ENCODE measurements around the gene BMP8B. TPM values are rescaled to one million over a fixed set of nuclear protein-coding genes. Genes with fewer than 3 reads are reported as not detected.

BMP8B gene
- total RNA-seq, 1 donor from 2014 or later: 0.10 TPM

DNA sequence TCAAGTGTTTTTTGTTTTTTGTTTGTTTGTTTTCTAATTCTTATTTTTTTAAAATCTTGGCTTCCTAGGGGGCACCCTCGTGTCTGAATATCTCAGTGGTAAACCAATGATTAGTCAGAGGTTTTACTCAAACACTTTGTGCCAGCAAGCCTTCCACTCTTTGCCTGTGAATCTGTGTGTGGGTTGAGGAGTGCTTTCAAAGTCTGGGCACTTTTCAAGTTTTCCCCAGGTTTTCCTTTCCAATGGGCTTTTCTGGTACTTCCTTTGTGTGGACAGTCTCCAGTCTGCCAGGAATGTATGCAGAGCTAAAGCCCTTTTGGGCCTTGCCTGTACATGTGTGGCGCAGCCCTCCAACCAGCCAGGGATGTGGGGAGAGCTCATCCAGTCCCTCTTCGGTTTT, 59.6 kb downstream of the BMP8B start:
- DNase-seq (ENCODE audit: low spot score) (peak; percentile 23), ATAC-seq (no peak)

DNA sequence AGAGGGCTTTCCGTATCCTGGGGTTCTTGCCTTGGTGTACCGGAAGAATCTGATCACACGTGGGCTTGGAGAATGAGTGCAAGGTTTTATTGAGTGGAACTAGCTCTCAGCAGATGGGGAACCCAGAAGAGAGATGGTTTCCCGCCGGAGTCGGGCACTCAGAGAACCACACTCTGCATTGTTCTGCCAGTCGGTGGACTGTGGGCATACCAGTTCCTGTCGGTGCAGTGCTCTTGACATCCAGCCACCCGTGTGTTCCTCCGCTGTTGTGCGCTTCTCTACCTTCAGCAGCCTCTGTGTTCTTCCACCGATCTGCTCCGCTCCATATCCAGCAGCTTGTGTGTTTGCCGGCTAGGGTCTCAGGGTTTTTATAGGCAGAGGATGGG, 60.7 kb downstream of the BMP8B start:
- ATAC-seq: no peak

DNA sequence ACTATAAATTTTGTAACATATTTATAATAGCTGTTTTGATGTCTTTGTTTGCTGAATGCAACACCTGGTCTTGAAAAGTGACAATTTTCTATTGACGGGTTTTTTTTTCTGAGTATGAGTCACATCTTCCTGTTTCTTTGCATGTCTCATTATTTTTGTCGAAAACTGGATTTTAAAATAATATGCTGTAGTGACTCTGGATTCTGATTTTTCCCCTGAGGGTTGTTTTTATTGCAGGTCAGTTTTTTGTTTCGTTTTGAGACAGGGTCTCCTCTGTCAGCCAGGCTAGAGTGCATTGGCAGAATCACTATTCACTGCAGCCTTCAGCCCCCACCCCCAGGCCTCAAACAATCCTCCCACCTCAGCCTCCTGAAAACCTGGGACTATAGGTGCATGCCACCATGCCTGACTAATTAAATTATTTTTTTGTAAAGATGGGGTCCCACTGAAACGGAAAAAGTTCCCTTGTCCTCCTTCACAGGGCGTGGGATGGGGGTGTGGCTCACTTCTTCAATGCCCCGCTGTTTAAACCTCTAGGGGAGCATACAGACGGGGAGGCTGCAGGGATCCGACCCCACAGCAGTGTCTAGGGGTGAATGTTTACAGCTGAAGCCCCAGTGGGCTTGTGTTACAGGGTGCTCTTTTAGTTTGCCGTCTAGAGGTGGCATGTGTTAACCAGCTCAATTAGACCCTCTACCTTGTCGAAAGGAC, 61.3 kb downstream of the BMP8B start:
- ATAC-seq (no peak), DNase-seq (ENCODE audit: low spot score) (peak; percentile 5)

More for the DNA sequence above, 60.7 kb downstream of the BMP8B start:
- DNase-seq (ENCODE audit: low spot score): peak; percentile 23

GRCh38 chr1:39726600-39726999, 62.1 kb downstream of the BMP8B start:
- no peak for ATAC-seq
- no peak for DNase-seq (ENCODE audit: low spot score)

GRCh38 chr1:39722495-39722894, 66.2 kb downstream of the BMP8B start:
- ATAC-seq (no peak), DNase-seq (ENCODE audit: low spot score) (no peak)

DNA sequence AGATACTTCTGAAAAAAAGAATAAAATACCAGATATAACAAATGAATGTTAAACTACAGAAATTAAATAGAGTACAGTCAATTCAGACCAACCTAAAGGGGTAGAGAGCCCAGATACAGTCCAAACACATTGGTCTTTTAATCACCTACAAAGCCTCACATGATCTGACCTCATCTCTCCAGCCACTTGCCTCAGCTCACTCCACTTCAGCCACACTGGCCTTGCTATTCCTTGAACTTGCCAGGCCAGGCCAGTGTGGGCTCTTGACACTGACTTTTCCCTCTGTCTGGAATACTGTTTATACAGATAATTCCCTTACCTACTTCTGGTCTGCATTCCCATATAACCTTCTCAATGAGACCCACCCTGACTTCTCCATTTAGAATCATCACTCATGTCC, 67.0 kb downstream of the BMP8B start:
- ATAC-seq (no peak), DNase-seq (ENCODE audit: low spot score) (no peak)

DNA sequence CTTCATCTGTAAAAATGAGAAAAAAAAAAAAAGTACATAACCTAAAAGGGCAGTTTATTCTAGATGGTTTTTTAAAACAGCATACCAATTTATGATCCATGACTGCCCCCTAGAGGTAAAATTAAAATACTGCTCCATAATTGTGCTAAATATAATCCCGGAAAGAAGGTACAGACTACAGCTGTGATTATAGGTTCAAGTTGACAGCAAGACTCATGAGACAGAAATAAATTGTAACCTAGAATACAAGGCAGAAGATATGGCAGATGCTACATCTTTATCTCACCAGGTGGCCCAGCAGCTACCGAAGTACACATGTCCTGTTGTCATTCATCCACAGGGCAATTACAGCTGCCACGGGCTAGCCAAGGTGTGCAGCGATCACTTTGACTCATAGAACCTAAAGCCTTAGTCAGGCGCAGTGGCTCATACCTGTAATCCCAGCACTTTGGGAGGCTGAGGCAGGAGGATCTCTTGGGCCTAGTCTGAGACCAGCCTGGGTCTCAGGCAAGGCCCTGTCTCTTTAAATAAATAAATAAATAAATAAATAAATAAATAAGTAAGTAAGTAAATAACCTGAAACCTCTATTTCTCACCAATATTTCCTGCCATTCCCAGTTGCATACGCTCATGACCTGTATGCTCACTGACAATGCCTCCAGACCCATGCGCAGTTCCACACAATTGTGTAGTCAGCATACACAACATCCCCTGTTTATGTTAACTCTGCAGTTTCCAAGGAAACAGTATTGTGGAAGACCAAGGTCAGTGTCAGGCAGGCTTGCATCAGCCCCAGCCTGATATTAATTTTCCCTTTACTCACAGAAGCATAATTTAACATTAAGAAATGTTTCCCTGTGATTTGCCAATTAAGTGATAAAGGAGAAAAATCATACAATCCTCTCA, 68.3 kb downstream of the BMP8B start:
- DNase-seq (ENCODE audit: low spot score): no peak
- ATAC-seq: peak; percentile 95

DNA sequence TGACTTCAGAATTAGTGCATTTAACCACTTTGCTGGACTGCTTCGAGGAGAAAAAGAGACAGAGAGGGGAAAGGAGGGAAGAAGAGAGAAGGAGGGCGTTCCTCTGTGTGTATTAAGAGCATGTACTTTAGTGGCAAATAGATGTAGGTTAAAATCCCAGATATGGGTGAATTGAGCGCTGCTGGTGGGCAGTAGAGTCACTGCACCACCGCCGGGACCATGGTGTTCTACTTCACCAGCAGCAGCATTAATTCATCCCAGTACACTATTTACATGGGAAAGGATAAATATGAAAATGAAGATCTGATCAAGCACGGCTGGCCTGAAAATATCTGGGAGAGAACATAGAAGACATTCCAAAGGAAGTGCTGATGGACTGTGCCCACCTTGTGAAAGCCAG, 70.9 kb downstream of the BMP8B start:
- ATAC-seq: no peak
- DNase-seq (ENCODE audit: low spot score): peak; percentile 6

DNA sequence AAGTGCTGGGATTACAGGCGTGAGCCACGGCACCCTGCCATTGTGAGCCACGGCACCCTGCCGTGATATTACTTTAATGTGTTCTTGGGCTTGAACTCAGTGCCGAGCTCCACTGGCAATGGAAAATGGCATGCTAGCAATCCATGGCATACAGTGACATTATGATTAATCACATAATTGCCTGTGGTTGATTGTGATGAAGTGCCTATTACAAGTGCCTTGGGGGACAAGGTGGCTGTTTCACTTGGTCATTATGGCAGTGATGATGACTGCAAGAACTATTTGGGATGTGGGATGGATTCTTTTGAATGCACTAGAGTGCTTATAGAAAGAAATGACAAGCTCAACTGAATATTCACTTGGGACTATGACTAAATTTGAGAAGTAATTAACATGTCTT, 75.1 kb downstream of the BMP8B start:
- ATAC-seq (no peak), DNase-seq (ENCODE audit: low spot score) (no peak)

- no peak for DNase-seq (ENCODE audit: low spot score)
These were observed 76.7 kb downstream of the BMP8B start for GRCh38 chr1:39711966-39712340.

DNA sequence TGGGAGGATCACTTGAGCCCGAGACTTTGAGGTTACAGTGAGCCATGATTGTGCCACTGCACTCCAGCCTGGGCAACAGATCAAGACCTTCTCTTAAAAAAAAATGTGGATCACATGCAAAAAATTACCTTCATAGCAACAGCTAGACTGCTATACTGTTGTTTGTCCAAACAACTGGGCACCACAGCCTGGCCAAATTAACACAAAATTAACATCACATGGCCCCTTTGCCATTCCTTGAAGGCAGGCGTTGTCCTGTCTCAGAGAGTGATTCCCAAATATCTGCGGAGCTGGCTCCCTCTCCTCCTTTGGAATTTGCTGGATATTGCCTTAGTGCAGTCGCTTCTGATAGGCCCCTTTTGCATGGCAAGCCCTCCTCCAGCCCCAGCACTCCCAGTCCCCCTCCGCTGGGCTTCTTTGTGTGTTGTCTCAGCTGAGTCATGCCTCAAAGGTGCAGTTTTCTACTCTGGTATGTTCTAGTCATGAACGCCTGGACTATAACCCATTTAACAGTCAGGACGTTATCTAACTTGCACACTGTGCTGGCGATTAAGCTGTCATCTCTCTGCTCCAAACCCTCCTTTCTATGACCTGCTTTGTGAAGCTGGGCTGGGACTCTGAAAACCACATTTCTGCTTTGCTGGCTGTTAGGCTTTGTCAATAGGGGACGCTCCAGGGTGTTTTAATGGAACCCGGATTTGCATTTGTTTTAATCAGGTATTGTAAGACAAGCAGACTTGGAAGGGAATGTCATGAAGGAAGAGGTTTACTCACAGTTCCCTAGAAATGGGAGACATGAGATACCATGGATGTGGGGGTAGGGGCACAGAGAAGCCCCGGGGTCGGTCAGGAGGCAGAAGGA, 77.3 kb downstream of the BMP8B start:
- ATAC-seq: no peak
- DNase-seq (ENCODE audit: low spot score): no peak

More at GRCh38 chr1:39711966-39712340, 76.7 kb downstream of the BMP8B start:
- no peak for ATAC-seq

- ATAC-seq: no peak
- DNase-seq (ENCODE audit: low spot score): no peak
These were observed 81.2 kb downstream of the BMP8B start for GRCh38 chr1:39707506-39707905.

Other genes starting within 250 kb of the BMP8B start
- gene PABPC4, start 212.1 kb downstream of the BMP8B start, total RNA-seq: 109 TPM
- 1.9 TPM for gene HEYL, start 149.2 kb downstream of the BMP8B start, total RNA-seq
- not detected for gene NT5C1A, start 116.8 kb downstream of the BMP8B start, total RNA-seq
- 0.08 TPM for gene HPCAL4, start 97.4 kb downstream of the BMP8B start, total RNA-seq
- gene PPIE, start 50.0 kb downstream of the BMP8B start, total RNA-seq: 16.6 TPM
- not detected for gene OXCT2, start 17.5 kb downstream of the BMP8B start, total RNA-seq
- gene TRIT1, start 94.6 kb upstream of the BMP8B start, total RNA-seq: 5.5 TPM
- 14.7 TPM for gene MYCL, start 113.1 kb upstream of the BMP8B start, total RNA-seq
- gene MFSD2A, start 166.3 kb upstream of the BMP8B start, total RNA-seq: 108 TPM

Data from left lobe of liver (tissue), 2 donors.